MM.1S (cell line): Measurements from ENCODE around the gene RAB11FIP4.

Source experiments
- DNase-seq: peaks from one replicate; pipeline ENCODE4 v3.0.0-alpha.2; 2015
- H2AFZ ChIP-seq: fragments of 300-600 bp; sonication (generic); 2 replicates; pipeline ENCODE4 v1.6.0; 2016; ENCODE audit warnings: antibody characterized with exemption, low read length
- H3F3A ChIP-seq: fragments of 300-600 bp; sonication (generic); 2 replicates; pipeline ENCODE4 v1.6.1; 2016; ENCODE audit warnings: mild to moderate bottlenecking, antibody characterized with exemption, low read length, moderate library complexity, mixed read lengths; ENCODE audit not compliant: insufficient read depth
- H3K27ac ChIP-seq: fragments of 300-600 bp; sonication (generic); 2 replicates; pipeline ENCODE4 v1.5.1; 2016; ENCODE audit warnings: mild to moderate bottlenecking, low read length
- H3K27me3 ChIP-seq: fragments of 300-600 bp; sonication (generic); replicated peaks from 2 replicates; pipeline ENCODE4 v1.6.0; 2016; ENCODE audit warnings: low read length; ENCODE audit not compliant: insufficient read depth
- H3K36me3 ChIP-seq: fragments of 300-600 bp; sonication (generic); replicated peaks from 2 replicates; pipeline ENCODE4 v1.6.1; 2016; ENCODE audit warnings: mild to moderate bottlenecking, low read length, mixed read lengths; ENCODE audit not compliant: insufficient read depth
- H3K4me1 ChIP-seq: fragments of 300-600 bp; sonication (generic); 2 replicates; pipeline ENCODE4 v1.6.1; 2016; ENCODE audit warnings: low read length, mixed read lengths
- H3K4me2 ChIP-seq: fragments of 300-600 bp; sonication (generic); 2 replicates; pipeline ENCODE4 v1.6.0; 2016; ENCODE audit warnings: low read depth, low read length
- H3K4me3 ChIP-seq: fragments of 300-600 bp; sonication (generic); 2 replicates; pipeline ENCODE4 v1.5.1; 2016; ENCODE audit warnings: low read length, mixed read lengths
- H3K79me2 ChIP-seq: fragments of 300-600 bp; sonication (generic); 2 replicates; pipeline ENCODE4 v1.6.1; 2016; ENCODE audit warnings: mixed run types, low read length, mixed read lengths
- H3K9ac ChIP-seq: fragments of 300-600 bp; sonication (generic); 2 replicates; pipeline ENCODE4 v1.6.1; 2016; ENCODE audit warnings: low read length, mixed read lengths
- H3K9me2 ChIP-seq: fragments of 300-600 bp; sonication (generic); replicated peaks from 2 replicates; pipeline ENCODE4 v1.6.1; 2016; ENCODE audit warnings: mild to moderate bottlenecking, low read length, mixed read lengths; ENCODE audit not compliant: insufficient read depth
- H3K9me3 ChIP-seq: fragments of 300-600 bp; sonication (generic); replicated peaks from 2 replicates; pipeline ENCODE4 v1.6.1; 2016; ENCODE audit warnings: mild to moderate bottlenecking, low read length, mixed read lengths; ENCODE audit not compliant: insufficient read depth
- H4K20me1 ChIP-seq: fragments of 300-600 bp; sonication (generic); 2 replicates; pipeline ENCODE4 v1.6.1; 2016; ENCODE audit warnings: mild to moderate bottlenecking, low read length, moderate library complexity, mixed read lengths; ENCODE audit not compliant: insufficient read depth
- CTCF ChIP-seq: fragments of 300-600 bp; sonication (generic); IDR thresholded peaks from 2 replicates; pipeline ENCODE4 v1.5.1; 2016; ENCODE audit warnings: antibody characterized with exemption, low read length, mixed read lengths
- EZH2 ChIP-seq: fragments of 300-600 bp; sonication (generic); optimal IDR thresholded peaks from 2 replicates; pipeline ENCODE3; 2017; ENCODE audit warnings: low read depth, mild to moderate bottlenecking, antibody characterized with exemption, low read length, mixed read lengths
- EZH2phosphoT487 ChIP-seq: fragments of 300-600 bp; sonication (generic); IDR thresholded peaks from 2 replicates; pipeline ENCODE4 v1.6.1; 2018; ENCODE audit warnings: antibody characterized with exemption, low read length

The RAB11FIP4 gene

GRCh38 chr17:31553506-31553905 is 162.0 kb downstream of the RAB11FIP4 start:
- no peaks in the 10 kb centered on the region for H3K27me3 ChIP-seq
- H3K36me3 ChIP-seq = no peaks in the 10 kb centered on the region

GRCh38 chr17:31554930-31555329 is 163.5 kb downstream of the RAB11FIP4 start:
- Histone ChIP-seq H3K9me3 (no peaks in the 10 kb centered on the region), H2AFZ (peak overlapping the region; percentile 22; the same call in 1 of the 2 replicates), H3K4me1 (peaks cover 19% of the 10 kb centered on the region), H3K27ac (peak overlapping the region; percentile 17; the same call in 1 of the 2 replicates), H3K9ac (no peak overlapping the region), H3F3A (peaks cover 21% of the 10 kb centered on the region), H3K4me2 (peak overlapping the region; percentile 65), H3K9me2 (no peaks in the 10 kb centered on the region), H3K36me3 (no peaks in the 10 kb centered on the region), H4K20me1 (no peaks in the 10 kb centered on the region), H3K27me3 (no peaks in the 10 kb centered on the region), H3K79me2 (no peaks in the 10 kb centered on the region), H3K4me3 (no peak overlapping the region)
- no peak for TF ChIP-seq EZH2
- TF ChIP-seq EZH2phosphoT487 = no peak
- TF ChIP-seq CTCF = no peak
- DNase-seq = no peak

More at GRCh38 chr17:31553506-31553905, 162.0 kb downstream of the RAB11FIP4 start:
- no peak overlapping the region for H3K4me2 ChIP-seq
- no peak overlapping the region for H2AFZ ChIP-seq
- no peak overlapping the region for H3K4me3 ChIP-seq
- H3K79me2 ChIP-seq = 0 out of 2 replicates have a peak, but pooled peaks cover 2% of the 10 kb centered on the region
- no peaks in the 10 kb centered on the region for H3K9me3 ChIP-seq
- H3K9me2 ChIP-seq = no peaks in the 10 kb centered on the region
- no peak overlapping the region for H3K27ac ChIP-seq
- no peak overlapping the region for H3K9ac ChIP-seq
- no peak for TF ChIP-seq CTCF
- no peak for TF ChIP-seq EZH2
- no peak for TF ChIP-seq EZH2phosphoT487
- no peak for DNase-seq
- H3F3A ChIP-seq = peaks cover 20% of the 10 kb centered on the region
- H4K20me1 ChIP-seq = no peaks in the 10 kb centered on the region
- peaks cover 19% of the 10 kb centered on the region for H3K4me1 ChIP-seq

- H3K36me3 ChIP-seq = no peaks in the 10 kb centered on the region
- no peaks in the 10 kb centered on the region for H3K79me2 ChIP-seq
- no peaks in the 10 kb centered on the region for H4K20me1 ChIP-seq
- peaks cover 19% of the 10 kb centered on the region for H3K4me1 ChIP-seq
- H3K9me2 ChIP-seq = no peaks in the 10 kb centered on the region
- TF ChIP-seq EZH2phosphoT487 (no peak), EZH2 (no peak), CTCF (no peak)
- H3K4me3 ChIP-seq = no peak overlapping the region
- H3K27me3 ChIP-seq = no peaks in the 10 kb centered on the region
- H3F3A ChIP-seq = peaks cover 11% of the 10 kb centered on the region
- DNase-seq = no peak
- no peaks in the 10 kb centered on the region for H3K9me3 ChIP-seq
- no peak overlapping the region for H3K27ac ChIP-seq
- no peak overlapping the region for H2AFZ ChIP-seq
- H3K9ac ChIP-seq = no peak overlapping the region
- H3K4me2 ChIP-seq = no peak overlapping the region
Observed at GRCh38 chr17:31556969-31557645, 165.6 kb downstream of the RAB11FIP4 start.
